GM12873 (cell line): Measurements from ENCODE around the gene CRAT.

Experiments
- CTCF ChIP-seq: IDR thresholded peaks from 2 replicates; pipeline ENCODE4 v1.5.1; 2012; ENCODE audit warnings: low read depth, mild to moderate bottlenecking, moderate library complexity, low read length, control low read depth; ENCODE audit not compliant: insufficient read depth; ENCODE audit errors: missing control alignments

Gene CRAT

GRCh38 chr9:129137292-129138143 is 26.9 kb upstream of the CRAT start:
- TF ChIP-seq CTCF, result no peak

- TF ChIP-seq CTCF, result no peak
These were observed 25.9 kb upstream of the CRAT start for GRCh38 chr9:129136446-129137035.

GRCh38 chr9:129135476-129135875 is 24.9 kb upstream of the CRAT start:
- no peak for TF ChIP-seq CTCF

GRCh38 chr9:129133082-129133481 is 22.5 kb upstream of the CRAT start:
- no peak for TF ChIP-seq CTCF

GRCh38 chr9:129131300-129132145 is 20.9 kb upstream of the CRAT start:
- TF ChIP-seq CTCF, result peak; percentile 100

- no peak for TF ChIP-seq CTCF
These were observed 20.2 kb upstream of the CRAT start for GRCh38 chr9:129130791-129131190.

- no peak for TF ChIP-seq CTCF
These were observed 18.1 kb upstream of the CRAT start for GRCh38 chr9:129128689-129129088.
